ENCODE data around the gene PPARA. TPM values are rescaled to one million over a fixed set of nuclear protein-coding genes. Genes with fewer than 3 reads are reported as not detected.

The PPARA gene
- total and polyA plus RNA-seq, 2 of the 4 experiments (the other 2 are of a cell fraction), result 3.1 to 7.0 TPM

- ATAC-seq (ENCODE audit: low read depth) (no peak), DNase-seq (no peak)
- H3K27me3 ChIP-seq (ENCODE audit: control insufficient read depth, insufficient read depth, low read length), result no peaks in the 10 kb centered on the region
- no peak overlapping the region for H2AK5ac ChIP-seq (ENCODE audit: low read depth, low read length)
- H3K56ac ChIP-seq (ENCODE audit: extremely low read depth, insufficient read depth, low read length), result no peak overlapping the region
- no peak overlapping the region for H2BK20ac ChIP-seq (ENCODE audit: low read depth, low read length)
- no peak overlapping the region for H3K9ac ChIP-seq (ENCODE audit: low read depth, low read length)
- ChIA-PET CTCF (no interaction called here), POLR2A (ENCODE audit: unreplicated experiment) (no interaction called here)
- H2BK15ac ChIP-seq (ENCODE audit: low read depth, low read length), result no peak overlapping the region
- no peak overlapping the region for H4K5ac ChIP-seq (ENCODE audit: low read depth, low read length)
- no peak for TF ChIP-seq POLR2A (IDR thresholded peaks at IDR 0.05; ENCODE audit: low read depth, low read length)
- no peak for TF ChIP-seq RCOR1 (IDR thresholded peaks at IDR 0.05; ENCODE audit: insufficient replicate concordance, low read length)
- no peak for TF ChIP-seq SMC3 (IDR thresholded peaks at IDR 0.05; ENCODE audit: low read depth, low read length)
- TF ChIP-seq CTCF (conservative IDR thresholded peaks at IDR 0.05; ENCODE audit: low read depth, low read length), result no peak
- TF ChIP-seq BHLHE40 (IDR thresholded peaks at IDR 0.05; ENCODE audit: low read depth, low read length), result no peak
- TF ChIP-seq RFX5 (IDR thresholded peaks at IDR 0.05; ENCODE audit: low read depth, low read length), result no peak
- no peak overlapping the region for H3K4me3 ChIP-seq (ENCODE audit: insufficient read depth, low read depth, low read length)
- H3K79me1 ChIP-seq (ENCODE audit: low read depth in 1 of 2, low read length in 2 of 2), result peaks cover 31 to 83% of the 10 kb centered on the region in 2 experiments
- no peak overlapping the region for H3K23ac ChIP-seq (ENCODE audit: low read depth, low read length)
- H3K4ac ChIP-seq (ENCODE audit: low read depth, low read length), result no peak overlapping the region
- H3K4me2 ChIP-seq (ENCODE audit: low read depth, low read length), result no peak overlapping the region
- H2BK120ac ChIP-seq (ENCODE audit: low read depth, low read length), result no peak overlapping the region
- H2AK9ac ChIP-seq (replicated peaks; ENCODE audit: low read depth, low read length, poor library complexity), result peak overlapping the region; percentile 42
- H4K91ac ChIP-seq (ENCODE audit: insufficient read depth, low read depth, low read length), result no peak overlapping the region
- no peak overlapping the region for H2BK5ac ChIP-seq (ENCODE audit: low read depth, low read length, poor library complexity, severe bottlenecking)
- no peak overlapping the region for H3K27ac ChIP-seq (ENCODE audit: insufficient read depth, low read length)
- H3K9me3 ChIP-seq (ENCODE audit: control insufficient read depth, insufficient read depth, low read length), result no peaks in the 10 kb centered on the region
- no peak overlapping the region for H4K8ac ChIP-seq (ENCODE audit: low read depth in 2 of 2, low read length in 2 of 2)
- no peak overlapping the region for H2AFZ ChIP-seq (replicated peaks; ENCODE audit: low read length, poor library complexity)
- BruUV-seq (replicated peaks), result no TSS peak
- dilution Hi-C loops (cut with HindIII; ENCODE audit: low sequenced_read_pairs, unreplicated experiment) (no loop called here), in situ Hi-C loops (cut with MboI; ENCODE audit: low sequenced_read_pairs) (no loop called here), intact Hi-C loops (cut with micrococcal nuclease) (no loop called here)
- WGBS, 2 experiments (ENCODE audit: extremely low coverage in 2 of 2, insufficient read length in 1 of 2), result 91% methylated on average over 12 of the region's 40 CpGs; no CpG with 5 or more reads in 1 of the 2 experiments
- H3K4me1 ChIP-seq (ENCODE audit: control insufficient read depth, insufficient read depth, low read length), result peaks cover 31% of the 10 kb centered on the region
- no peak overlapping the region for H3K18ac ChIP-seq (ENCODE audit: low read depth, low read length)
- peaks cover 5% of the 10 kb centered on the region; the same call in 1 of the 2 replicates for H3K9me1 ChIP-seq (ENCODE audit: insufficient read depth, low read length)
- peaks cover 39% of the 10 kb centered on the region for H4K20me1 ChIP-seq (ENCODE audit: insufficient read depth, low read length)
- H3K36me3 ChIP-seq (ENCODE audit: control insufficient read depth, insufficient read depth, low read length), result peaks cover 68% of the 10 kb centered on the region
- no peak overlapping the region for H3K14ac ChIP-seq (replicated peaks; ENCODE audit: low read depth, low read length)
Observed at GRCh38 chr22:46104170-46104880, 46.0 kb upstream of the PPARA start.

Data from IMR-90 (cell line).